Brain microvascular endothelial cell (primary cell): ENCODE measurements around the gene TEKT5.
A peak's percentile ranks its signal among the peaks of the same experiment; 100 is the strongest.

Experiments
- DNase-seq: peaks from one replicate; pipeline ENCODE4 v3.0.0-alpha.2; 2020
- H3K27ac ChIP-seq: fragments of 250-450 bp; sonication (Bioruptor Pico); 2 replicates; pipeline ENCODE4 v1.5.1; 2020; ENCODE audit warnings: mild to moderate bottlenecking, moderate library complexity
- H3K27me3 ChIP-seq: fragments of 250-450 bp; sonication (Bioruptor Pico); replicated peaks from 2 replicates; pipeline ENCODE4 v1.5.1; 2020; ENCODE audit warnings: mild to moderate bottlenecking
- H3K36me3 ChIP-seq: fragments of 250-450 bp; sonication (Bioruptor Pico); replicated peaks from 2 replicates; pipeline ENCODE4 v1.5.1; 2020; ENCODE audit warnings: mild to moderate bottlenecking
- H3K4me3 ChIP-seq: 2 replicates; pipeline ENCODE4 v1.5.1; 2011; ENCODE audit warnings: low read depth, mild to moderate bottlenecking, control low read depth, low read length, moderate library complexity
- in situ Hi-C: cut with HindIII; loops from 2 replicates; pipeline ENCODE4 v1.10.0; 2017; ENCODE audit warnings: low sequenced_read_pairs, low pct_ligation_motif_present
- TF ChIP-seq, protein P1 (sequence below): IDR thresholded peaks from 2 replicates; pipeline ENCODE4 v1.5.1; 2011; ENCODE audit warnings: low read depth, mild to moderate bottlenecking, moderate library complexity, low read length, control low read depth, inconsistent platforms; ENCODE audit errors: missing control alignments

Gene TEKT5

DNA sequence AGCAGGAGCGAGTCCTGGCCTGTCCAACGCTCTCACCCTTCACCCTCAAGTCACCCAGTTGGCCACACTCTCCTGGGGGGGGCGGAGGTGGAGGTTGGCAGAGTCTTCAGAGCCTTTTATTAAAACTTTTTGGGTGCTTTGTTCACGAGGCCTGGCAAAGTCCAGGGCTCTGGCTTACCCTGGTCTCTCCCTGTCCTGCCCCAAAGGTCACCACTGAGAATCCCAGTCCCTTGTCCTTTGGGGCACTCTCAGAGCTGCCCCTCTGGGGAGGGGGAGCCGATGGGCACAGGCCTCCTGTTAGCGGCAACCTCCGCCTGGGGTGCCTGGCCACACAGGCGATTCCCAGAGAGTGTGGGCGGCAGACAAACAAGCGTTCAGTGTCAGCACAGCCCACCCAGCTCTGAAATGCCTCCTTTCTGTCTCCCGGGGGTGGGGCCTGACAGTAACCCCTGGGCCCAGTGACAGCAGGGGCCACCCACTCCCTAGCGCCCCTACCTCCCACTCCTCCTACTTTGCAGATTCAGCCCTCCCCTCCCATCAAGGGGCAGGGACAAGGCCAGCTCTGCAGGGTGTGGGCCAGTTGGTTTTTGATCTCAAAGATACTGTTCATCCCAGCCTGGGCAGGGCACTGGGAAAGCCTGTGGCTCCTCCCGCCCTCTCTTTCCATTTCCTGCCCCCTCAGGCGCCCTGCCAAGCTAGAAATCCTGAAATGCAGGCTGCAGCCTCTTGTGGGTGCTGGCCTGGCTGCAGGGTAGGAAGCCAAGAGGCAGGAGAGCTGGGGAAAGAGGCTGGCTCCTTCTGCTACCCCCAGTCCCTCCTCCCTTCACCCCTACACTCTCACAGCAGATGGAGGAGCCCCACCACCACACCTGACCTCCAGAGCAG lies 77.7 kb downstream of the TEKT5 start:
- TF ChIP-seq, protein P1, sequence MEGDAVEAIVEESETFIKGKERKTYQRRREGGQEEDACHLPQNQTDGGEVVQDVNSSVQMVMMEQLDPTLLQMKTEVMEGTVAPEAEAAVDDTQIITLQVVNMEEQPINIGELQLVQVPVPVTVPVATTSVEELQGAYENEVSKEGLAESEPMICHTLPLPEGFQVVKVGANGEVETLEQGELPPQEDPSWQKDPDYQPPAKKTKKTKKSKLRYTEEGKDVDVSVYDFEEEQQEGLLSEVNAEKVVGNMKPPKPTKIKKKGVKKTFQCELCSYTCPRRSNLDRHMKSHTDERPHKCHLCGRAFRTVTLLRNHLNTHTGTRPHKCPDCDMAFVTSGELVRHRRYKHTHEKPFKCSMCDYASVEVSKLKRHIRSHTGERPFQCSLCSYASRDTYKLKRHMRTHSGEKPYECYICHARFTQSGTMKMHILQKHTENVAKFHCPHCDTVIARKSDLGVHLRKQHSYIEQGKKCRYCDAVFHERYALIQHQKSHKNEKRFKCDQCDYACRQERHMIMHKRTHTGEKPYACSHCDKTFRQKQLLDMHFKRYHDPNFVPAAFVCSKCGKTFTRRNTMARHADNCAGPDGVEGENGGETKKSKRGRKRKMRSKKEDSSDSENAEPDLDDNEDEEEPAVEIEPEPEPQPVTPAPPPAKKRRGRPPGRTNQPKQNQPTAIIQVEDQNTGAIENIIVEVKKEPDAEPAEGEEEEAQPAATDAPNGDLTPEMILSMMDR, result peak; percentile 6
- no peak overlapping the region for H3K4me3 ChIP-seq
- in situ Hi-C loops, result no loop called here
- no peaks in the 10 kb centered on the region for H3K36me3 ChIP-seq
- no peak overlapping the region for H3K27ac ChIP-seq
- H3K27me3 ChIP-seq, result no peaks in the 10 kb centered on the region
- peak; percentile 1 for DNase-seq

DNA sequence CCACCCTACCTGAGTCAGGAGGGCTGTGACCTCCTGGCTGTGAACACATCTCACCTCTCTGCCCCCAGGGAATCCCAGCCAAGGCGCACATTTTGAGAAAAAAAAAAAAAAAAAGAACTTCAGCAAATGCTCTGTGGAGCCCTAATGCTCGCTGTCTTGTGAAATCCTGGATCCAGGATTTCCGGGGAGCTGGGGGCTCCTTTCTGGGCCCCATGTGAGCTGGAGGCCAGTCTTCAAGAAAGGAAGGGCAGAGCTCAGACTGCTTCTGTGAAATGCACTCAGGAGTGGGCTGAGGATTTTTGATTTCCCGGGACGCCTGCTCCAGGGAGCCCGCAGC lies 78.3 kb downstream of the TEKT5 start:
- in situ Hi-C loops, result no loop called here
- no peak for DNase-seq
- Histone ChIP-seq H3K36me3 (no peaks in the 10 kb centered on the region), H3K27me3 (no peaks in the 10 kb centered on the region), H3K27ac (no peak overlapping the region), H3K4me3 (no peak overlapping the region)
- TF ChIP-seq, protein P1, result no peak

DNA sequence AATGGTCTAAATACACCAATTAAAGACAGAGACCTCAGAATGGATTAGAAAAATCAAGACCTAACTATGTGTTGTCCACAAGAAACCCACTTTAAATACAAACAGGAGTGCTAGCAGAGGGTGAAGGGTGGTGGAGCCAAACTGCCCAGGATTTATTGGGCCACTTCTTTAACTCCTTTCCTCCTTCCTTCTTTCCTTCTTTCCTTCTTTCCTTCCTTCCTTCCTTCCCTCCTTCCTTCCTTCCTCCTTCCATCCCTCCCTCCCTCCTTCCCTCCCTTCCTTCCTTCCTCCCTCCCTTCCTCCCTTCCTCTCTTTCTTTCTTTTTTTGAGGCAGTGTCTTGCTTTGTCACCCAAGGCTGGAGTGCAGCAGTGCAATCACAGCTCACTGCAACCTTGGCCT lies 80.0 kb downstream of the TEKT5 start:
- Histone ChIP-seq H3K4me3 (no peak overlapping the region), H3K36me3 (no peaks in the 10 kb centered on the region), H3K27ac (no peak overlapping the region), H3K27me3 (no peaks in the 10 kb centered on the region)
- in situ Hi-C loops, result no loop called here
- DNase-seq, result no peak
- TF ChIP-seq, protein P1, result no peak

DNA sequence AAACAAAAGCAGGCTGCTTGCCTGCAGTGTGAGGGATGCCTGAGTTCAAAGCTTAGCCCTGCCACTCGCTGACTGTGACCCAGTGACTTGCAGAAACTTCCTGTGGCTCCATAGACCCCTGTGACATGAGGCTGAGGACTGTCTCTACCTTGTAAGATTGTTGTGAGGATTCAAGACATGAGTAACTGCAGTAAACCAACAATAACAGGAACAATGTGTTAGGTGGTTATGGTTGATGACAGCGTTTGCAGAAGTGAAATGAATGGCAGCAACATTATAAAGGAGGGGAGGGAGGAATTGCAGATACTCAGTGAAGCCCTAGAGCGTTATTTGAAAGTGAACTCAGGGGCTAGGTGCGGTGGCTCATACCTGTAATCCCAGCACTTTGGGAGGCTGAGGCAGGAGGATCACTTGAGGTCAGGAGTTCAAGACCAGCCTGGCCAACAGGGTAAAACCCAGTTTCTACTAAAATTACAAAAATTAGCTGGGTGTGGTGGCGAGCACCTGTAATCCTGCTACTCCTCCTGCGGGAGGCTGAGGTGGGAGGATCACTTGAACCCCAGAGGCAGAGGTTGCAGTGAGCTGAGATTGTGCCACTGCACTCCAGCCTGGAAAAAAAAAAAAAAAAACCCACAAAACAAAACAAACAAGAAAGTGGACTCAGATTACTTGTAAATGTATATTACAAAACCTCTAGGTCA lies 80.8 kb downstream of the TEKT5 start:
- no peaks in the 10 kb centered on the region for H3K27me3 ChIP-seq
- in situ Hi-C loops, result no loop called here
- TF ChIP-seq, protein P1, result no peak
- H3K36me3 ChIP-seq, result no peaks in the 10 kb centered on the region
- DNase-seq, result no peak
- no peak overlapping the region for H3K4me3 ChIP-seq
- H3K27ac ChIP-seq, result no peak overlapping the region

DNA sequence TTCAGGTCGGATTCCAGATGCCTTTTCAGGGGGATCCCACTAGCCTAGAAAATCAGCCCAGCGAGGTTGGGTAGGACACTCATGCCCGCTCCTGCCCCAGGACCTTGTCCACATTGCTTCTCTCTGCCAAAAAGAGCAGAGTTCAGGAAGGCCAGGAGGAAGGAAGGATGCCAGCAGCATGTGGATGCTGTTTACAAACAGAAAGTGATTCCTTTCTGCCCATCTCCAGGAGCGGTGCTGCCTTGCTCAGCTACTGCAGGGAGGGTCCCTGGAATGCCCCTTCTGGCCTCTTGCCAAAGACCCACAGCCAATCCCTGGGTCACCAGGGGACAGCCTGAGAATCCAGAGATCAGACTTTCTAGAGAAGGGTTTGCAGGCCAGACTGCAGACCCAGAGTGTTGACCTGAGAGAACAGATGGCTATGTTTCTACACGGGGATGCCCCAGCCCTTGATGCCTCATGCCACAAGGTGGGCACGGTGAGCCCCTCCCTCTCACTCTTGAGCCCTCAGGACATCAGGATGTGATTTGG lies 82.0 kb downstream of the TEKT5 start:
- in situ Hi-C loops, result no loop called here
- no peak overlapping the region for H3K27ac ChIP-seq
- no peak for DNase-seq
- no peaks in the 10 kb centered on the region for H3K36me3 ChIP-seq
- H3K4me3 ChIP-seq, result no peak overlapping the region
- TF ChIP-seq, protein P1, result no peak
- H3K27me3 ChIP-seq, result no peaks in the 10 kb centered on the region
